Right atrium auricular region (tissue), 2 donors: ENCODE results near the gene VSTM4. TPM values are rescaled to one million over a fixed set of nuclear protein-coding genes. Genes with fewer than 3 reads are reported as not detected.

Experiments used
- DNase-seq: peaks from one replicate; pipeline ENCODE4 v3.0.0-alpha.2; 2019; ENCODE audit warnings: low spot score
- H3K27ac ChIP-seq, 2 donors: fragments of 200-600 bp; sonication (generic); 1 replicate in 1 of 2; 2 replicates in 1 of 2; pipeline ENCODE4 v1.5.1; 2016 to 2019
- H3K27me3 ChIP-seq, 2 donors: fragments of 200-600 bp; sonication (generic); one replicate each; pipeline versions ENCODE4 v1.5.1 to v1.6.0; 2017 to 2019
- H3K36me3 ChIP-seq: fragments of 200-600 bp; sonication (generic); one replicate; pipeline ENCODE4 v1.5.1; 2016
- H3K4me1 ChIP-seq, 2 donors: fragments of 200-600 bp; sonication (generic); one replicate each; pipeline versions ENCODE4 v1.5.1 to v1.6.0; 2017 to 2019
- H3K4me3 ChIP-seq, 2 donors: fragments of 200-600 bp; sonication (generic); 1 replicate in 1 of 2; 2 replicates in 1 of 2; pipeline ENCODE4 v1.5.1; 2017 to 2019; ENCODE audit warnings: mild to moderate bottlenecking in 1 of 2, moderate library complexity in 1 of 2
- H3K9me3 ChIP-seq, 2 donors: fragments of 200-600 bp; sonication (generic); one replicate each; pipeline ENCODE4 v1.5.1; 2019
- CTCF ChIP-seq, 2 donors: fragments of 200-600 bp; sonication (generic); IDR thresholded peaks; one replicate each; pipeline ENCODE4 v1.5.1; 2019; ENCODE audit warnings: antibody characterized with exemption in 2 of 2
- total RNA-seq, 2 donors: library from RNA; depleted of rRNA; stranded (reverse); fragments of >200 nt; gene quantifications; one replicate each; pipeline ENCODE4 v1.1.0, GENCODE V29; 2016

Gene VSTM4
- total RNA-seq, 2 donors from 2014 or later, result 17.6 to 22.7 TPM

DNA sequence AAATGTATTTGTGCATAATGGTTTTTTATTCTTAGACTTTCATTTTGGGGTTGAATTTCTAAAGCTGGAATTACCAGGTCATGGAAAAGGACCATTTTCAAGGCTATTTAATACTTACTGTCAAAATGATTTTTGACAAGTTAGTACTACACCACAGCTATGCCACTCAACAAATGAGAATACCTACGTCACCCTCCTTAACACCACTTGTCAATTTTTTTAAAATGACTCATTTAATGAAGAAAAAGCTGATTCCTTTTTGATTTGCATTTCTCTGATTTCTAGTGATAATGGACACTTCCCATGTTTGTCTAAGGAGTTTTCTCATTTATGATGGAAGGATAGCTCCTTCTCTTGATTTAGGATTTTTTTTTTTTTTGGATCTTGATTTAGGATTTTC lies 63.3 kb downstream of the VSTM4 start:
- no peaks in the 10 kb centered on the region for H3K27me3 ChIP-seq
- H3K4me3 ChIP-seq, result no peak overlapping the region
- TF ChIP-seq CTCF (IDR thresholded peaks at IDR 0.05), result no peak
- H3K4me1 ChIP-seq, result peaks cover 0 to 38% of the 10 kb centered on the region in 2 donors
- no peak for DNase-seq
- no peaks in the 10 kb centered on the region for H3K9me3 ChIP-seq
- no peak overlapping the region for H3K27ac ChIP-seq
- no peaks in the 10 kb centered on the region for H3K36me3 ChIP-seq

DNA sequence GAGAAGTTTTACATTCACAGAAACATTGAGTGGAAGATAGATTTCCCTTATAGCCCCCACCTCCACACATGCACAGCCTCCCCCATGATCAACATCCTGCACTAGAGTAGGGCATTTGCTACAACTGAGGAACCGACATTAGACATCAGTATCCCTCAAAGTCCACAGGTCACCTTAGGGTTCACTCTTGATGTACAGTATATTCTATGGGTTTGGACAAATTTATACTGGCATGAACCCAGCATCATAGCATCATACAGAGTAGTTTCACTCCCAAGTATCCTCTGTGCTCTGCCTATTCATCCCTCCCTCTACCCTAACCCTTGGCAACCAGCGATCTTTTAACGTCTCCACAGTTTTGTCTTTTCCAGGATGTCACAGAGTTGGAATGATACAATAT lies 64.4 kb downstream of the VSTM4 start:
- no peak for TF ChIP-seq CTCF (IDR thresholded peaks at IDR 0.05)
- H3K4me1 ChIP-seq, result peaks cover 0 to 31% of the 10 kb centered on the region in 2 donors
- no peaks in the 10 kb centered on the region for H3K9me3 ChIP-seq
- H3K4me3 ChIP-seq, result no peak overlapping the region
- H3K27ac ChIP-seq, result no peak overlapping the region
- H3K27me3 ChIP-seq, result no peaks in the 10 kb centered on the region
- H3K36me3 ChIP-seq, result no peaks in the 10 kb centered on the region
- no peak for DNase-seq

GRCh38 chr10:49050366-49050765 lies 65.0 kb downstream of the VSTM4 start:
- Histone ChIP-seq H3K36me3 (no peaks in the 10 kb centered on the region), H3K27me3 (no peaks in the 10 kb centered on the region), H3K27ac (no peak overlapping the region), H3K4me1 (peaks cover 0 to 26% of the 10 kb centered on the region in 2 donors), H3K9me3 (no peaks in the 10 kb centered on the region), H3K4me3 (no peak overlapping the region)
- DNase-seq, result no peak
- TF ChIP-seq CTCF (IDR thresholded peaks at IDR 0.05), result no peak

- no peak for TF ChIP-seq CTCF (IDR thresholded peaks at IDR 0.05)
- Histone ChIP-seq H3K4me3 (no peak overlapping the region), H3K9me3 (no peaks in the 10 kb centered on the region), H3K27me3 (no peaks in the 10 kb centered on the region), H3K36me3 (no peaks in the 10 kb centered on the region), H3K4me1 (peaks cover 0 to 19% of the 10 kb centered on the region in 2 donors), H3K27ac (no peak overlapping the region)
- no peak for DNase-seq
Measured at GRCh38 chr10:49049660-49050059, 65.7 kb downstream of the VSTM4 start.

DNA sequence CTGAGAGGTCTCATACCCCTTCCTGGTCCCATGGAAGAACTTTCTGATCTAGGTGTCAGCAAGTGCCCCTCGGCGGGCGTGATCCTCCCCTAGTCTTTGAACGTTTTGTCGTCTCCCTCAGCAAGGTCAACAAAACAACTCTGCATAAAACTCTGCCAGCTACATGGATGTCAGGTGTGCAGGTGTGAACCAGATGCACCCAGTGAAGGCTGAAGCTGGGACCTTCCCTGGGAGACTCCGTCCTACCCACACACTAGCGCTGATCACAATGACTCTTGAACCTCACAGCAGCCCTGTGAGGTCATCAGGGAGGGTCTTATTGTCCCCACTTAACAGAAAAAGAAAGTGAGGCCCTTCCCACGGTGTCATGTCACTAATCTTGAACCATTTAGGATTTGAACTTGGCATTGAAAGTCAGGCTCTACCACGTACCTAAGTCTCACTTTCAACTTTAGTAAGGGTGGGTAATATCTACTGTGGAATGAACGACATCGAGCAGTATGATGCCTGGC lies 68.1 kb downstream of the VSTM4 start:
- H3K4me3 ChIP-seq, result no peak overlapping the region
- no peaks in the 10 kb centered on the region for H3K9me3 ChIP-seq
- no peak for TF ChIP-seq CTCF (IDR thresholded peaks at IDR 0.05)
- H3K27ac ChIP-seq, result no peak overlapping the region
- no peaks in the 10 kb centered on the region for H3K4me1 ChIP-seq
- H3K36me3 ChIP-seq, result no peaks in the 10 kb centered on the region
- H3K27me3 ChIP-seq, result no peaks in the 10 kb centered on the region
- DNase-seq, result no peak
